PC-9 (cell line): ENCODE measurements around the gene CREBBP. TPM values are rescaled to one million over a fixed set of nuclear protein-coding genes. Genes with fewer than 3 reads are reported as not detected.

ENCODE experiments used
- BruUV-seq: library from RNA; stranded (reverse); fragments of 400-500 nt; replicated peaks from 2 replicates; lab custom pipeline; 2021; lab: Mats Ljungman, UMichigan
- CTCF ChIA-PET: fragments of 300-600 bp; sonication (Branson Sonifier 250); formaldehyde crosslinking; loops from one replicate; lab custom pipeline; 2022; ENCODE audit warnings: antibody characterized with exemption; lab: Charles Lee
- POLR2A ChIA-PET: fragments of 300-600 bp; sonication (Branson Sonifier 250); formaldehyde crosslinking; loops from one replicate; lab custom pipeline; 2022; ENCODE audit warnings: antibody characterized with exemption; ENCODE audit not compliant: unreplicated experiment; lab: Charles Lee
- DNase-seq, 2 experiments: peaks; one replicate each; pipeline versions ENCODE4 v3.0.0 to v3.0.0-alpha.2; 2015 to 2022; ENCODE audit warnings: mixed read lengths in 1 of 2
- H2AFZ ChIP-seq: fragments of 200-600 bp; sonication (generic); 2 replicates; pipeline ENCODE4 v1.8.1; 2017; ENCODE audit warnings: antibody characterized with exemption
- H3F3A ChIP-seq: fragments of 200-600 bp; sonication (generic); 2 replicates; pipeline ENCODE4 v1.8.1; 2017; ENCODE audit warnings: antibody characterized with exemption, mild to moderate bottlenecking, low read depth; ENCODE audit not compliant: insufficient read depth
- H3K27ac ChIP-seq: fragments of 200-600 bp; sonication (generic); 2 replicates; pipeline ENCODE4 v1.6.1; 2016; ENCODE audit warnings: mixed run types
- H3K27me3 ChIP-seq: fragments of 200-600 bp; sonication (generic); 2 replicates; pipeline ENCODE4 v1.6.1; 2016; ENCODE audit warnings: low read depth, mixed run types; ENCODE audit not compliant: insufficient read depth
- H3K36me3 ChIP-seq: fragments of 200-600 bp; sonication (generic); 2 replicates; pipeline ENCODE4 v1.6.1; 2016; ENCODE audit warnings: low read depth, mixed run types
- H3K4me1 ChIP-seq: fragments of 200-600 bp; sonication (generic); replicated peaks from 2 replicates; pipeline ENCODE4 v1.6.1; 2016; ENCODE audit warnings: mixed run types; ENCODE audit not compliant: insufficient read depth
- H3K4me2 ChIP-seq: fragments of 200-600 bp; sonication (generic); 2 replicates; pipeline ENCODE4 v1.6.1; 2017; ENCODE audit warnings: mixed run types
- H3K4me3 ChIP-seq: fragments of 200-600 bp; sonication (generic); 2 replicates; pipeline ENCODE4 v1.6.1; 2016; ENCODE audit warnings: mixed run types
- H3K79me2 ChIP-seq: fragments of 200-600 bp; sonication (generic); 2 replicates; pipeline ENCODE4 v1.6.1; 2017; ENCODE audit warnings: low read depth, mixed run types
- H3K9me2 ChIP-seq: fragments of 200-600 bp; sonication (generic); 2 replicates; pipeline ENCODE4 v1.8.1; 2017; ENCODE audit warnings: mild to moderate bottlenecking; ENCODE audit not compliant: insufficient read depth
- H3K9me3 ChIP-seq: fragments of 200-600 bp; sonication (generic); 2 replicates; pipeline ENCODE4 v1.8.1; 2016; ENCODE audit warnings: low read depth; ENCODE audit not compliant: insufficient read depth
- H4K20me1 ChIP-seq: fragments of 200-600 bp; sonication (generic); 2 replicates; pipeline ENCODE4 v1.8.1; 2017; ENCODE audit not compliant: insufficient read depth
- CTCF ChIP-seq: fragments of 200-600 bp; sonication (generic); conservative IDR thresholded peaks from 2 replicates; pipeline ENCODE4 v1.6.1; 2017; ENCODE audit warnings: mixed run types, antibody characterized with exemption, mild to moderate bottlenecking, moderate library complexity
- EZH2 ChIP-seq: fragments of 200-600 bp; sonication (generic); IDR thresholded peaks from 2 replicates; pipeline ENCODE4 v1.8.0; 2017; ENCODE audit warnings: antibody characterized with exemption, low read depth
- intact Hi-C: fragments of 100-400 bp; cut with micrococcal nuclease; formaldehyde crosslinking; loops from one replicate; pipeline ENCODE4 v1.10.0; 2022; ENCODE audit not compliant: unreplicated experiment
- total RNA-seq: library from RNA; stranded (reverse); gene quantifications from 2 replicates; pipeline ENCODE4 v1.2.3, GENCODE V29; 2021

The CREBBP gene
- total RNA-seq, 1 experiment from 2014 or later: 74.9 TPM

GRCh38 chr16:3732171-3732570 lies 148.3 kb downstream of the CREBBP start:
- Histone ChIP-seq H3K9me3 (no peaks in the 10 kb centered on the region), H3K79me2 (no peaks in the 10 kb centered on the region), H3K36me3 (0 out of 2 replicates have a peak, but pooled peaks cover 3% of the 10 kb centered on the region), H3K4me1 (no peaks in the 10 kb centered on the region), H3K27me3 (no peaks in the 10 kb centered on the region), H3K9me2 (no peaks in the 10 kb centered on the region), H4K20me1 (no peaks in the 10 kb centered on the region; the same call in 1 of the 2 replicates), H3K4me3 (no peak overlapping the region), H2AFZ (no peak overlapping the region), H3K4me2 (no peak overlapping the region), H3K27ac (no peak overlapping the region), H3F3A (0 out of 2 replicates have a peak, but pooled peaks cover 4% of the 10 kb centered on the region)
- intact Hi-C loops: no loop called here
- CTCF ChIA-PET: no interaction called here
- TF ChIP-seq EZH2 (no peak), CTCF (no peak)
- POLR2A ChIA-PET: no interaction called here
- no peak for DNase-seq
- BruUV-seq: no TSS peak

- no peaks in the 10 kb centered on the region for H3K79me2 ChIP-seq
- no peak for DNase-seq
- H3K36me3 ChIP-seq: 0 out of 2 replicates have a peak, but pooled peaks cover 3% of the 10 kb centered on the region
- peaks cover 4% of the 10 kb centered on the region; the same call in 1 of the 2 replicates for H3F3A ChIP-seq
- no peak overlapping the region for H3K4me3 ChIP-seq
- H4K20me1 ChIP-seq: peaks cover 6% of the 10 kb centered on the region
- TF ChIP-seq EZH2 (no peak), CTCF (no peak)
- H3K9me2 ChIP-seq: no peaks in the 10 kb centered on the region
- intact Hi-C loops: no loop called here
- H3K27me3 ChIP-seq: no peaks in the 10 kb centered on the region
- no peak overlapping the region for H2AFZ ChIP-seq
- ChIA-PET POLR2A (no interaction called here), CTCF (no interaction called here)
- BruUV-seq: no TSS peak
- no peaks in the 10 kb centered on the region for H3K4me1 ChIP-seq
- no peak overlapping the region for H3K27ac ChIP-seq
- H3K4me2 ChIP-seq: no peak overlapping the region
- no peaks in the 10 kb centered on the region for H3K9me3 ChIP-seq
Observed at GRCh38 chr16:3731126-3731935, 149.2 kb downstream of the CREBBP start.

- Histone ChIP-seq H3K36me3 (0 out of 2 replicates have a peak, but pooled peaks cover 3% of the 10 kb centered on the region), H3K4me1 (no peaks in the 10 kb centered on the region), H3K27me3 (no peaks in the 10 kb centered on the region), H3K9me3 (no peaks in the 10 kb centered on the region), H3F3A (peaks cover 4% of the 10 kb centered on the region; the same call in 1 of the 2 replicates), H3K79me2 (no peaks in the 10 kb centered on the region), H2AFZ (no peak overlapping the region), H4K20me1 (peaks cover 6% of the 10 kb centered on the region), H3K27ac (no peak overlapping the region), H3K4me2 (no peak overlapping the region), H3K9me2 (no peaks in the 10 kb centered on the region), H3K4me3 (no peak overlapping the region)
- ChIA-PET POLR2A (no interaction called here), CTCF (no interaction called here)
- no peak for DNase-seq
- no TSS peak for BruUV-seq
- TF ChIP-seq EZH2 (no peak), CTCF (no peak)
- intact Hi-C loops: no loop called here
Observed at GRCh38 chr16:3730161-3731125, 150.1 kb downstream of the CREBBP start.
